GM12872 (cell line): Measurements from ENCODE around the gene NRG3.

Experiments used
- CTCF ChIP-seq: IDR thresholded peaks from 3 replicates; pipeline ENCODE4 v1.5.1; 2011; ENCODE audit warnings: low read depth, mild to moderate bottlenecking, low read length, moderate library complexity; ENCODE audit not compliant: insufficient read depth

NRG3 gene

DNA sequence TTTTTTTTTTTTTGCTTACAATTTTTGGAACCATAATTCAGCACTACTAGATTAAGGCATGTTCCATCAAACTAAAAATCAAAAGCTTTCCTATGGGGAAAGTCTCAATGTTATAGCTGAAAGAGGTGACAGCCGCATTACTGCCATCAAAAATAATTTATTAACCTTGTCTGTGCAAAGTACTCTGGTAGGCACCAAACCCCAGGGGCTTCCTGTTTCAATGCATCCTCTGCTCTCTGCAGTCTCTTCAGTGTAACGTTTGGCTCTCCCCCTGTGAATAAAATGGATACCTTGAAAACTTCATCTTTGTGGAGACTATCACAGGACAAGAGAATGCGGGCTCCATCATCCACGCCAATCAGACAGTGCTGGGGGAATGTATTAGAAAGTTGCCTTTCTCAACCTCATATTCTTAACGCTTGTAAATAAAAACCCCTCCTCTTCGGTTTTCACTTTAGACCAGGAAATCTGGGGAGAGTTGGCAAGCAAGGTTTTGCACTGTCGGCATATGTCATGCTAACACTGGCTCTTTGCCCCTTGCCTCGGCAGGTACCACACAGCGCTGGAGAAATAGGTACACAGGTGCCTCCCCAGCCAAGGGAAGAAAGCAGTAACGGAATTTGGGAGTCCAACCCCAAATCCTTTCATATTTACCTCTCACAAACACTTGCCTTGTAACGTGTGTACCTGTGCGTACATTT is 1.6 kb upstream of the NRG3 start:
- no peak for TF ChIP-seq CTCF

GRCh38 chr10:81873932-81874816 is 820 bp upstream of the NRG3 start:
- no peak for TF ChIP-seq CTCF

- no peak for TF ChIP-seq CTCF
Measured at GRCh38 chr10:81875467-81876252, 666 bp downstream of the NRG3 start.

- TF ChIP-seq CTCF, result no peak
Measured at GRCh38 chr10:81876253-81877077, 1.5 kb downstream of the NRG3 start.

- TF ChIP-seq CTCF, result no peak
Measured at GRCh38 chr10:81877596-81877995, 2.6 kb downstream of the NRG3 start.

GRCh38 chr10:81882011-81882410 is 7.0 kb downstream of the NRG3 start:
- no peak for TF ChIP-seq CTCF
